Liver (tissue), 9 donors: ENCODE measurements around the gene TAAR2. TPM values are rescaled to one million over a fixed set of nuclear protein-coding genes. Genes with fewer than 3 reads are reported as not detected.

Source experiments
- DNase-seq: peaks from one replicate; pipeline ENCODE4 v3.0.0-alpha.2; 2017; ENCODE audit warnings: low spot score
- H3K27ac ChIP-seq, 2 donors: one replicate each; pipeline ENCODE4 v1.7.0; 2013; ENCODE audit warnings: inconsistent platforms in 2 of 2, low read length in 2 of 2, control low read depth in 1 of 2, low read depth in 1 of 2, mild to moderate bottlenecking in 1 of 2
- H3K27me3 ChIP-seq, 4 donors: one replicate each; pipeline versions ENCODE4 v1.6.1 to v1.7.0; 2013; ENCODE audit warnings: low read length in 3 of 4, inconsistent platforms in 1 of 4, mild to moderate bottlenecking in 1 of 4, moderate library complexity in 1 of 4; ENCODE audit not compliant: control insufficient read depth in 4 of 4, insufficient read depth in 4 of 4
- H3K36me3 ChIP-seq, 4 donors: one replicate each; pipeline versions ENCODE4 v1.6.1 to v1.7.0; 2013; ENCODE audit warnings: low read length in 3 of 4, mild to moderate bottlenecking in 3 of 4, low read depth in 1 of 4, moderate library complexity in 1 of 4; ENCODE audit not compliant: control insufficient read depth in 4 of 4, insufficient read depth in 3 of 4
- H3K4me1 ChIP-seq, 4 donors: one replicate each; pipeline versions ENCODE4 v1.6.1 to v1.7.0; 2013; ENCODE audit warnings: low read length in 3 of 4, mild to moderate bottlenecking in 3 of 4, moderate library complexity in 1 of 4; ENCODE audit not compliant: control insufficient read depth in 4 of 4, insufficient read depth in 4 of 4
- H3K4me3 ChIP-seq, 3 donors: one replicate each; pipeline versions ENCODE4 v1.6.1 to v1.7.0; 2013; ENCODE audit warnings: low read length in 3 of 3, control low read depth in 1 of 3, low read depth in 1 of 3, mild to moderate bottlenecking in 1 of 3
- H3K9ac ChIP-seq, 2 donors: one replicate each; pipeline ENCODE4 v1.7.0; 2013; ENCODE audit warnings: low read length in 2 of 2, mild to moderate bottlenecking in 2 of 2, moderate library complexity in 2 of 2, control low read depth in 1 of 2, low read depth in 1 of 2
- H3K9me3 ChIP-seq, 4 donors: one replicate each; pipeline versions ENCODE4 v1.6.1 to v1.7.0; 2013; ENCODE audit warnings: low read length in 3 of 4; ENCODE audit not compliant: control insufficient read depth in 4 of 4
- EGR1 ChIP-seq, 2 donors: IDR thresholded peaks; 2 replicates each; pipeline ENCODE4 v1.6.1; 2016 to 2018; ENCODE audit warnings: antibody characterized with exemption in 2 of 2, low read depth in 2 of 2
- FOXA1 ChIP-seq: IDR thresholded peaks from 2 replicates; pipeline ENCODE4 v1.6.1; 2016; ENCODE audit warnings: antibody characterized with exemption
- FOXA2 ChIP-seq: IDR thresholded peaks from 2 replicates; pipeline ENCODE4 v1.6.1; 2016; ENCODE audit warnings: antibody characterized with exemption
- HNF4A ChIP-seq, 2 donors: conservative IDR thresholded peaks; 2 replicates each; pipeline ENCODE4 v1.6.1; 2016; ENCODE audit warnings: antibody characterized with exemption in 2 of 2, mild to moderate bottlenecking in 2 of 2
- HNF4G ChIP-seq: IDR thresholded peaks from 2 replicates; pipeline ENCODE4 v1.6.1; 2016; ENCODE audit warnings: antibody characterized with exemption
- JUND ChIP-seq, 2 donors: IDR thresholded peaks; 2 replicates each; pipeline ENCODE4 v1.6.1; 2016; ENCODE audit warnings: antibody characterized with exemption in 2 of 2
- NR2F2 ChIP-seq: IDR thresholded peaks from 2 replicates; pipeline ENCODE4 v1.6.1; 2016; ENCODE audit warnings: antibody characterized with exemption
- RAD21 ChIP-seq, 2 donors: IDR thresholded peaks; 2 replicates each; pipeline ENCODE4 v1.6.1; 2016; ENCODE audit warnings: antibody characterized with exemption in 2 of 2, mild to moderate bottlenecking in 2 of 2
- RXRA ChIP-seq, 2 donors: IDR thresholded peaks; 2 replicates each; pipeline ENCODE4 v1.6.1; 2017 to 2018; ENCODE audit warnings: antibody characterized with exemption in 2 of 2, mild to moderate bottlenecking in 1 of 2
- SP1 ChIP-seq: IDR thresholded peaks from 2 replicates; pipeline ENCODE4 v1.6.1; 2018; ENCODE audit warnings: antibody characterized with exemption, mild to moderate bottlenecking
- TAF1 ChIP-seq: conservative IDR thresholded peaks from 2 replicates; pipeline ENCODE4 v1.6.1; 2016; ENCODE audit warnings: antibody characterized with exemption, mild to moderate bottlenecking
- WGBS: extraction: QIAGEN DNeasy Blood & Tissue Kit; methylation state at CpG from one replicate; pipeline ENCODE4 v1.1.7; 2013; 5-methylcytosine and 5-hydroxymethylcytosine counted together
- polyA plus RNA-seq, 2 donors: library from polyadenylated mRNA; stranded (reverse) in 1 of 2; unstranded in 1 of 2; fragments of 200-250 nt in 1 of 2; fragments of >200 nt in 1 of 2; fragmentation: Nextera tagmentation in 1 of 2; extraction: Ambion mirVana in 1 of 2; gene quantifications; one replicate each; pipeline versions ENCODE4 v1.2.1 to v1.2.3, GENCODE V29; 2013 to 2015
- total RNA-seq, 2 donors: library from RNA; depleted of rRNA; stranded (reverse); fragments of >200 nt; gene quantifications; one replicate each; pipeline ENCODE4 v1.2.3, GENCODE V29; 2014
- TF ChIP-seq, protein P1 (sequence below): IDR thresholded peaks from 2 replicates; pipeline ENCODE4 v1.6.1; 2016; ENCODE audit warnings: antibody characterized with exemption, mild to moderate bottlenecking
- TF ChIP-seq, protein P2 (sequence below): IDR thresholded peaks from 2 replicates; pipeline ENCODE4 v1.6.1; 2016; ENCODE audit warnings: antibody characterized with exemption
- TF ChIP-seq, protein P3 (sequence below): fragments of 150-350 bp; IDR thresholded peaks from 2 replicates; pipeline ENCODE4 v1.5.1; 2017; ENCODE audit warnings: improper control_type of control experiment, low read depth, low read length; ENCODE audit not compliant: missing input control
- TF ChIP-seq, protein P4 (sequence below): IDR thresholded peaks from 2 replicates; pipeline ENCODE4 v1.6.1; 2016; ENCODE audit warnings: antibody characterized with exemption
- TF ChIP-seq, protein P5 (sequence below): IDR thresholded peaks from 2 replicates; pipeline ENCODE4 v1.6.1; 2016; ENCODE audit warnings: antibody characterized with exemption
- donor health status: healthy.
- donor health status: healthy.
- donor health status: healthy.
- donor health status: healthy.
- donor health status: healthy.

TAAR2 gene
- total and polyA plus RNA-seq, 4 donors: not detected

DNA sequence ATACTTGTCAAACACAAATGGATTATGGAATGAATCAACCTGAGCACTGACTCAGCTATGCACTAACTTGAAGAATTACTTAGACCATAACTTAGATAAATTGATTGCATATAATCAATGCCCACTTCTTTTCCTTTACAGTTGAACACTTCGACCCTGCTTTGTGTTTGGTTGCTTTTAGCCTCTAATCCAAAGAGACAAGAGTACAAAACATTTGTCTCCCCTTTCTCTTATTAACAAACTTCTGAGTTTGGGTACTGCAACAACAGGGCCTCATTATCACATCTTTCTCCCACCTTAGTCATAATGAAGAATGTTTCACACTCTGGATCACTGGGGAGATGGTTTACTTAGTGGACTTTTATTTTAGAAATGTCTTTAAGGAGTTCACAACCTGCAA is 56.5 kb downstream of the TAAR2 start:
- 87% methylated on average over 1 of the region's 1 CpG for WGBS
- Histone ChIP-seq H3K4me1 (no peaks in the 10 kb centered on the region), H3K4me3 (no peak overlapping the region), H3K9me3 (no peaks in the 10 kb centered on the region), H3K27ac (no peak overlapping the region), H3K9ac (no peak overlapping the region), H3K36me3 (no peaks in the 10 kb centered on the region), H3K27me3 (peaks cover 0 to 5% (median 0%) of the 10 kb centered on the region in 4 donors)
- no peak for DNase-seq
- no peak for TF ChIP-seq FOXA1
- TF ChIP-seq JUND (IDR thresholded peaks at IDR 0.05): no peak
- no peak for TF ChIP-seq SP1
- TF ChIP-seq RAD21 (IDR thresholded peaks at IDR 0.05): no peak
- no peak for TF ChIP-seq RXRA (IDR thresholded peaks at IDR 0.05)
- TF ChIP-seq, protein P1, sequence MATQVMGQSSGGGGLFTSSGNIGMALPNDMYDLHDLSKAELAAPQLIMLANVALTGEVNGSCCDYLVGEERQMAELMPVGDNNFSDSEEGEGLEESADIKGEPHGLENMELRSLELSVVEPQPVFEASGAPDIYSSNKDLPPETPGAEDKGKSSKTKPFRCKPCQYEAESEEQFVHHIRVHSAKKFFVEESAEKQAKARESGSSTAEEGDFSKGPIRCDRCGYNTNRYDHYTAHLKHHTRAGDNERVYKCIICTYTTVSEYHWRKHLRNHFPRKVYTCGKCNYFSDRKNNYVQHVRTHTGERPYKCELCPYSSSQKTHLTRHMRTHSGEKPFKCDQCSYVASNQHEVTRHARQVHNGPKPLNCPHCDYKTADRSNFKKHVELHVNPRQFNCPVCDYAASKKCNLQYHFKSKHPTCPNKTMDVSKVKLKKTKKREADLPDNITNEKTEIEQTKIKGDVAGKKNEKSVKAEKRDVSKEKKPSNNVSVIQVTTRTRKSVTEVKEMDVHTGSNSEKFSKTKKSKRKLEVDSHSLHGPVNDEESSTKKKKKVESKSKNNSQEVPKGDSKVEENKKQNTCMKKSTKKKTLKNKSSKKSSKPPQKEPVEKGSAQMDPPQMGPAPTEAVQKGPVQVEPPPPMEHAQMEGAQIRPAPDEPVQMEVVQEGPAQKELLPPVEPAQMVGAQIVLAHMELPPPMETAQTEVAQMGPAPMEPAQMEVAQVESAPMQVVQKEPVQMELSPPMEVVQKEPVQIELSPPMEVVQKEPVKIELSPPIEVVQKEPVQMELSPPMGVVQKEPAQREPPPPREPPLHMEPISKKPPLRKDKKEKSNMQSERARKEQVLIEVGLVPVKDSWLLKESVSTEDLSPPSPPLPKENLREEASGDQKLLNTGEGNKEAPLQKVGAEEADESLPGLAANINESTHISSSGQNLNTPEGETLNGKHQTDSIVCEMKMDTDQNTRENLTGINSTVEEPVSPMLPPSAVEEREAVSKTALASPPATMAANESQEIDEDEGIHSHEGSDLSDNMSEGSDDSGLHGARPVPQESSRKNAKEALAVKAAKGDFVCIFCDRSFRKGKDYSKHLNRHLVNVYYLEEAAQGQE: no peak
- TF ChIP-seq, protein P2, sequence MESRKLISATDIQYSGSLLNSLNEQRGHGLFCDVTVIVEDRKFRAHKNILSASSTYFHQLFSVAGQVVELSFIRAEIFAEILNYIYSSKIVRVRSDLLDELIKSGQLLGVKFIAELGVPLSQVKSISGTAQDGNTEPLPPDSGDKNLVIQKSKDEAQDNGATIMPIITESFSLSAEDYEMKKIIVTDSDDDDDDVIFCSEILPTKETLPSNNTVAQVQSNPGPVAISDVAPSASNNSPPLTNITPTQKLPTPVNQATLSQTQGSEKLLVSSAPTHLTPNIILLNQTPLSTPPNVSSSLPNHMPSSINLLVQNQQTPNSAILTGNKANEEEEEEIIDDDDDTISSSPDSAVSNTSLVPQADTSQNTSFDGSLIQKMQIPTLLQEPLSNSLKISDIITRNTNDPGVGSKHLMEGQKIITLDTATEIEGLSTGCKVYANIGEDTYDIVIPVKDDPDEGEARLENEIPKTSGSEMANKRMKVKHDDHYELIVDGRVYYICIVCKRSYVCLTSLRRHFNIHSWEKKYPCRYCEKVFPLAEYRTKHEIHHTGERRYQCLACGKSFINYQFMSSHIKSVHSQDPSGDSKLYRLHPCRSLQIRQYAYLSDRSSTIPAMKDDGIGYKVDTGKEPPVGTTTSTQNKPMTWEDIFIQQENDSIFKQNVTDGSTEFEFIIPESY: no peak
- no peak for TF ChIP-seq HNF4G
- no peak for TF ChIP-seq EGR1 (IDR thresholded peaks at IDR 0.05; ENCODE audit: low read depth in 2 of 2)
- TF ChIP-seq, protein P3, sequence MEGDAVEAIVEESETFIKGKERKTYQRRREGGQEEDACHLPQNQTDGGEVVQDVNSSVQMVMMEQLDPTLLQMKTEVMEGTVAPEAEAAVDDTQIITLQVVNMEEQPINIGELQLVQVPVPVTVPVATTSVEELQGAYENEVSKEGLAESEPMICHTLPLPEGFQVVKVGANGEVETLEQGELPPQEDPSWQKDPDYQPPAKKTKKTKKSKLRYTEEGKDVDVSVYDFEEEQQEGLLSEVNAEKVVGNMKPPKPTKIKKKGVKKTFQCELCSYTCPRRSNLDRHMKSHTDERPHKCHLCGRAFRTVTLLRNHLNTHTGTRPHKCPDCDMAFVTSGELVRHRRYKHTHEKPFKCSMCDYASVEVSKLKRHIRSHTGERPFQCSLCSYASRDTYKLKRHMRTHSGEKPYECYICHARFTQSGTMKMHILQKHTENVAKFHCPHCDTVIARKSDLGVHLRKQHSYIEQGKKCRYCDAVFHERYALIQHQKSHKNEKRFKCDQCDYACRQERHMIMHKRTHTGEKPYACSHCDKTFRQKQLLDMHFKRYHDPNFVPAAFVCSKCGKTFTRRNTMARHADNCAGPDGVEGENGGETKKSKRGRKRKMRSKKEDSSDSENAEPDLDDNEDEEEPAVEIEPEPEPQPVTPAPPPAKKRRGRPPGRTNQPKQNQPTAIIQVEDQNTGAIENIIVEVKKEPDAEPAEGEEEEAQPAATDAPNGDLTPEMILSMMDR: no peak
- TF ChIP-seq FOXA2: no peak
- TF ChIP-seq, protein P4, sequence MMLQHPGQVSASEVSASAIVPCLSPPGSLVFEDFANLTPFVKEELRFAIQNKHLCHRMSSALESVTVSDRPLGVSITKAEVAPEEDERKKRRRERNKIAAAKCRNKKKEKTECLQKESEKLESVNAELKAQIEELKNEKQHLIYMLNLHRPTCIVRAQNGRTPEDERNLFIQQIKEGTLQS: no peak
- TF ChIP-seq HNF4A (conservative IDR thresholded peaks at IDR 0.05): no peak
- TF ChIP-seq TAF1: no peak
- TF ChIP-seq, protein P5, sequence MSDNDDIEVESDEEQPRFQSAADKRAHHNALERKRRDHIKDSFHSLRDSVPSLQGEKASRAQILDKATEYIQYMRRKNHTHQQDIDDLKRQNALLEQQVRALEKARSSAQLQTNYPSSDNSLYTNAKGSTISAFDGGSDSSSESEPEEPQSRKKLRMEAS: no peak
- TF ChIP-seq NR2F2: no peak

Other genes starting within 250 kb of the TAAR2 start
- under 1 TPM; 0.23 to 0.25 TPM for gene MOXD1, start 222.8 kb downstream of the TAAR2 start, total RNA-seq
- gene MOXD1, start 222.8 kb downstream of the TAAR2 start, polyA plus RNA-seq: under 1 TPM; 0.14 to 0.48 TPM
- 10 to 100 TPM; 16.2 to 20.0 TPM for gene STX7, start 111.2 kb downstream of the TAAR2 start, total RNA-seq
- 10 to 100 TPM in 1 of 2 donors, 1 to 10 TPM in 1; 7.5 to 12.3 TPM for gene STX7, start 111.2 kb downstream of the TAAR2 start, polyA plus RNA-seq
- not detected for gene TAAR9, start 86.0 kb downstream of the TAAR2 start, total RNA-seq
- not detected for gene TAAR9, start 86.0 kb downstream of the TAAR2 start, polyA plus RNA-seq
- gene TAAR8, start 71.6 kb downstream of the TAAR2 start, total RNA-seq: not detected
- gene TAAR8, start 71.6 kb downstream of the TAAR2 start, polyA plus RNA-seq: not detected
- gene TAAR6, start 54.0 kb downstream of the TAAR2 start, total RNA-seq: not detected
- not detected for gene TAAR6, start 54.0 kb downstream of the TAAR2 start, polyA plus RNA-seq
- not detected for gene TAAR5, start 34.5 kb downstream of the TAAR2 start, total RNA-seq
- not detected for gene TAAR5, start 34.5 kb downstream of the TAAR2 start, polyA plus RNA-seq
- gene TAAR1, start 34.9 kb upstream of the TAAR2 start, total RNA-seq: not detected
- not detected for gene TAAR1, start 34.9 kb upstream of the TAAR2 start, polyA plus RNA-seq
- 100 to 1,000 TPM in 1 of 2 donors, 1 to 10 TPM in 1; 2.7 to 132 TPM for gene VNN1, start 89.8 kb upstream of the TAAR2 start, total RNA-seq
- gene VNN1, start 89.8 kb upstream of the TAAR2 start, polyA plus RNA-seq: 10 to 100 TPM; 54.9 to 62.6 TPM
- gene VNN2, start 133.6 kb upstream of the TAAR2 start, total RNA-seq: 10 to 100 TPM; 17.6 to 22.0 TPM
- gene VNN2, start 133.6 kb upstream of the TAAR2 start, polyA plus RNA-seq: 1 to 10 TPM; 1.6 to 4.6 TPM
- 1 to 10 TPM; 5.6 to 6.7 TPM for gene SLC18B1, start 174.4 kb upstream of the TAAR2 start, total RNA-seq
- gene SLC18B1, start 174.4 kb upstream of the TAAR2 start, polyA plus RNA-seq: 1 to 10 TPM; 3.5 to 4.7 TPM
- gene RPS12, start 190.3 kb upstream of the TAAR2 start, total RNA-seq: 100 to 1,000 TPM; 355 to 942 TPM
- gene RPS12, start 190.3 kb upstream of the TAAR2 start, polyA plus RNA-seq: 1,000 to 10,000 TPM in 1 of 2 donors, 100 to 1,000 TPM in 1; 276 to 1,191 TPM